Panc1 (cell line): ENCODE results near the gene SELENOM. TPM values are rescaled to one million over a fixed set of nuclear protein-coding genes. Genes with fewer than 3 reads are reported as not detected.

Experiments
- ATAC-seq: fragments of 200-7000 bp; cut with Tn5 transposase; 2 replicates; pipeline ENCODE4 v1.9.1; 2020; ENCODE audit warnings: mild to moderate bottlenecking, moderate library complexity
- BruUV-seq: library from RNA; stranded (reverse); fragments of 400-500 nt; replicated peaks from 2 replicates; lab custom pipeline; 2021; lab: Mats Ljungman, UMichigan
- CTCF ChIA-PET: fragments of 300-600 bp; sonication (Branson Sonifier 250); formaldehyde crosslinking; loops from one replicate; lab custom pipeline; 2022; ENCODE audit warnings: antibody characterized with exemption; lab: Charles Lee
- POLR2A ChIA-PET: fragments of 300-600 bp; sonication (Branson Sonifier 250); formaldehyde crosslinking; loops from one replicate; lab custom pipeline; 2022; ENCODE audit warnings: antibody characterized with exemption; lab: Charles Lee
- DNase-seq: peaks from one replicate; pipeline ENCODE4 v3.0.0-alpha.2; 2010; ENCODE audit warnings: low read depth, low spot score
- H3K27ac ChIP-seq: 2 replicates; pipeline ENCODE4 v1.5.1; 2011; ENCODE audit warnings: mild to moderate bottlenecking, low read length, inconsistent platforms
- H3K27me3 ChIP-seq: fragments of 200-500 bp; sonication (Bioruptor generic); 2 replicates; pipeline ENCODE4 v1.6.0; 2014; ENCODE audit warnings: low read length, inconsistent platforms; ENCODE audit not compliant: control insufficient read depth, insufficient read depth
- H3K36me3 ChIP-seq: fragments of 200-500 bp; sonication (Bioruptor generic); 2 replicates; pipeline ENCODE4 v1.5.1; 2014; ENCODE audit warnings: inconsistent platforms, mild to moderate bottlenecking, low read length, moderate library complexity; ENCODE audit not compliant: control insufficient read depth, insufficient read depth
- H3K4me1 ChIP-seq: 2 replicates; pipeline ENCODE4 v1.5.1; 2011; ENCODE audit warnings: inconsistent platforms, mild to moderate bottlenecking, low read length, moderate library complexity; ENCODE audit not compliant: control insufficient read depth, insufficient read depth
- H3K4me3 ChIP-seq, 2 experiments: 2 replicates each; pipeline ENCODE4 v1.5.1; 2011 to 2012; ENCODE audit warnings: low read depth in 2 of 2, low read length in 2 of 2, mild to moderate bottlenecking in 2 of 2, inconsistent platforms in 1 of 2, moderate library complexity in 1 of 2
- H3K9me3 ChIP-seq: fragments of 200-500 bp; sonication (Bioruptor generic); 2 replicates; pipeline ENCODE4 v1.5.1; 2014; ENCODE audit warnings: low read depth, mild to moderate bottlenecking, inconsistent platforms, low read length, moderate library complexity; ENCODE audit not compliant: control insufficient read depth, insufficient read depth
- POLR2AphosphoS5 ChIP-seq: IDR thresholded peaks from 2 replicates; pipeline ENCODE4 v1.6.1; 2012; ENCODE audit warnings: mild to moderate bottlenecking, low read depth, low read length, moderate library complexity
- SIN3A ChIP-seq: IDR thresholded peaks from 2 replicates; pipeline ENCODE4 v1.6.1; 2012; ENCODE audit warnings: low read depth, mild to moderate bottlenecking, low read length, moderate library complexity, borderline replicate concordance; ENCODE audit not compliant: insufficient read depth
- TCF7L2 ChIP-seq: IDR thresholded peaks from 2 replicates; pipeline ENCODE4 v1.6.1; 2011; ENCODE audit warnings: mild to moderate bottlenecking, low read depth, low read length, inconsistent platforms
- in situ Hi-C: cut with HindIII; loops from 2 replicates; pipeline ENCODE4 v1.10.0; 2016; ENCODE audit warnings: low sequenced_read_pairs, low pct_unique_long_range_greater_than_20kb
- intact Hi-C: fragments of 100-400 bp; cut with micrococcal nuclease; formaldehyde crosslinking; loops from one replicate; pipeline ENCODE4 v1.10.0; 2022; ENCODE audit not compliant: unreplicated experiment
- total RNA-seq: library from RNA; stranded (reverse); gene quantifications from one replicate; pipeline ENCODE4 v1.2.1, GENCODE V29; 2021; ENCODE audit not compliant: unreplicated experiment
- TF ChIP-seq, protein P1 (sequence below): fragments of 450-650 bp; IDR thresholded peaks from 2 replicates; pipeline ENCODE4 v1.5.1; 2017; ENCODE audit warnings: mild to moderate bottlenecking
- TF ChIP-seq, protein P2 (sequence below), 2 experiments: IDR thresholded peaks; 2 replicates each; pipeline ENCODE4 v1.6.1; 2011 to 2012; ENCODE audit warnings: low read depth in 2 of 2, control low read depth in 1 of 2, low read length in 1 of 2, mild to moderate bottlenecking in 1 of 2, moderate library complexity in 1 of 2; ENCODE audit not compliant: insufficient read depth in 1 of 2

Gene SELENOM
- total RNA-seq, 1 experiment from 2014 or later = 84.4 TPM

DNA sequence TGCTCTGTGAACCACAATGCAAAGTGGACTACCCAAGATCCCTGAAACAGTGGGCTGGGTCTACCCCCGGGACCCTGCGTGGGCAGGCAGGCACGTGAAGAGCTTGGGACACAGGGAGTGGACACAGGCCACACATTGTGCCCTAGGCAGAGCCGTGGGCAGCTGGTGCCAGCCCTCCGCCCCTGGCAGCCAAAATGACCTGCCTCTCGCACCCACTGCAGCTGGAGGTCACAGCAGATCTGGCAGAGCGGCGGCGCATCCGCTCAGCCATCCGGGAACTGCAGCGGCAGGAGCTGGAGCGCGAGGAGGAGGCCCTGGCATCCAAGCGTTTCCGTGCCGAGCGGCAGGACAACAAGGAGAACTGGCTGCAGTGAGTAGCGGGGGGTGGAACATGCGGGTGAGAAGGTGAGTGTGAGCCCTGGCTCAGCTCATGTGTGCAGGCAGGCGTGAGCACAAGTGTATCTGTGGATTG lies 19.6 kb downstream of the SELENOM start:
- CTCF ChIA-PET = interaction anchor here (0.5 kb wide), 1 partner anchor 14 kb away, joined by 4 read pairs; no protein-coding TSS in a partner anchor
- Histone ChIP-seq H3K27ac (no peak overlapping the region), H3K4me1 (peaks cover 10% of the 10 kb centered on the region), H3K4me3 (no peak overlapping the region), H3K27me3 (no peaks in the 10 kb centered on the region), H3K9me3 (no peaks in the 10 kb centered on the region), H3K36me3 (no peaks in the 10 kb centered on the region)
- DNase-seq (no peak), ATAC-seq (no peak)
- POLR2A ChIA-PET = no interaction called here
- no TSS peak for BruUV-seq
- in situ Hi-C loops (no loop called here), intact Hi-C loops (no loop called here)
- TF ChIP-seq POLR2AphosphoS5 = no peak
- TF ChIP-seq, protein P1, sequence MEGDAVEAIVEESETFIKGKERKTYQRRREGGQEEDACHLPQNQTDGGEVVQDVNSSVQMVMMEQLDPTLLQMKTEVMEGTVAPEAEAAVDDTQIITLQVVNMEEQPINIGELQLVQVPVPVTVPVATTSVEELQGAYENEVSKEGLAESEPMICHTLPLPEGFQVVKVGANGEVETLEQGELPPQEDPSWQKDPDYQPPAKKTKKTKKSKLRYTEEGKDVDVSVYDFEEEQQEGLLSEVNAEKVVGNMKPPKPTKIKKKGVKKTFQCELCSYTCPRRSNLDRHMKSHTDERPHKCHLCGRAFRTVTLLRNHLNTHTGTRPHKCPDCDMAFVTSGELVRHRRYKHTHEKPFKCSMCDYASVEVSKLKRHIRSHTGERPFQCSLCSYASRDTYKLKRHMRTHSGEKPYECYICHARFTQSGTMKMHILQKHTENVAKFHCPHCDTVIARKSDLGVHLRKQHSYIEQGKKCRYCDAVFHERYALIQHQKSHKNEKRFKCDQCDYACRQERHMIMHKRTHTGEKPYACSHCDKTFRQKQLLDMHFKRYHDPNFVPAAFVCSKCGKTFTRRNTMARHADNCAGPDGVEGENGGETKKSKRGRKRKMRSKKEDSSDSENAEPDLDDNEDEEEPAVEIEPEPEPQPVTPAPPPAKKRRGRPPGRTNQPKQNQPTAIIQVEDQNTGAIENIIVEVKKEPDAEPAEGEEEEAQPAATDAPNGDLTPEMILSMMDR = no peak
- TF ChIP-seq SIN3A = no peak
- TF ChIP-seq, protein P2, sequence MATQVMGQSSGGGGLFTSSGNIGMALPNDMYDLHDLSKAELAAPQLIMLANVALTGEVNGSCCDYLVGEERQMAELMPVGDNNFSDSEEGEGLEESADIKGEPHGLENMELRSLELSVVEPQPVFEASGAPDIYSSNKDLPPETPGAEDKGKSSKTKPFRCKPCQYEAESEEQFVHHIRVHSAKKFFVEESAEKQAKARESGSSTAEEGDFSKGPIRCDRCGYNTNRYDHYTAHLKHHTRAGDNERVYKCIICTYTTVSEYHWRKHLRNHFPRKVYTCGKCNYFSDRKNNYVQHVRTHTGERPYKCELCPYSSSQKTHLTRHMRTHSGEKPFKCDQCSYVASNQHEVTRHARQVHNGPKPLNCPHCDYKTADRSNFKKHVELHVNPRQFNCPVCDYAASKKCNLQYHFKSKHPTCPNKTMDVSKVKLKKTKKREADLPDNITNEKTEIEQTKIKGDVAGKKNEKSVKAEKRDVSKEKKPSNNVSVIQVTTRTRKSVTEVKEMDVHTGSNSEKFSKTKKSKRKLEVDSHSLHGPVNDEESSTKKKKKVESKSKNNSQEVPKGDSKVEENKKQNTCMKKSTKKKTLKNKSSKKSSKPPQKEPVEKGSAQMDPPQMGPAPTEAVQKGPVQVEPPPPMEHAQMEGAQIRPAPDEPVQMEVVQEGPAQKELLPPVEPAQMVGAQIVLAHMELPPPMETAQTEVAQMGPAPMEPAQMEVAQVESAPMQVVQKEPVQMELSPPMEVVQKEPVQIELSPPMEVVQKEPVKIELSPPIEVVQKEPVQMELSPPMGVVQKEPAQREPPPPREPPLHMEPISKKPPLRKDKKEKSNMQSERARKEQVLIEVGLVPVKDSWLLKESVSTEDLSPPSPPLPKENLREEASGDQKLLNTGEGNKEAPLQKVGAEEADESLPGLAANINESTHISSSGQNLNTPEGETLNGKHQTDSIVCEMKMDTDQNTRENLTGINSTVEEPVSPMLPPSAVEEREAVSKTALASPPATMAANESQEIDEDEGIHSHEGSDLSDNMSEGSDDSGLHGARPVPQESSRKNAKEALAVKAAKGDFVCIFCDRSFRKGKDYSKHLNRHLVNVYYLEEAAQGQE (IDR thresholded peaks at IDR 0.05; ENCODE audit: insufficient read depth in 1 of 2, low read depth in 2 of 2, low read length in 1 of 2) = no peak
- TF ChIP-seq TCF7L2 = no peak

DNA sequence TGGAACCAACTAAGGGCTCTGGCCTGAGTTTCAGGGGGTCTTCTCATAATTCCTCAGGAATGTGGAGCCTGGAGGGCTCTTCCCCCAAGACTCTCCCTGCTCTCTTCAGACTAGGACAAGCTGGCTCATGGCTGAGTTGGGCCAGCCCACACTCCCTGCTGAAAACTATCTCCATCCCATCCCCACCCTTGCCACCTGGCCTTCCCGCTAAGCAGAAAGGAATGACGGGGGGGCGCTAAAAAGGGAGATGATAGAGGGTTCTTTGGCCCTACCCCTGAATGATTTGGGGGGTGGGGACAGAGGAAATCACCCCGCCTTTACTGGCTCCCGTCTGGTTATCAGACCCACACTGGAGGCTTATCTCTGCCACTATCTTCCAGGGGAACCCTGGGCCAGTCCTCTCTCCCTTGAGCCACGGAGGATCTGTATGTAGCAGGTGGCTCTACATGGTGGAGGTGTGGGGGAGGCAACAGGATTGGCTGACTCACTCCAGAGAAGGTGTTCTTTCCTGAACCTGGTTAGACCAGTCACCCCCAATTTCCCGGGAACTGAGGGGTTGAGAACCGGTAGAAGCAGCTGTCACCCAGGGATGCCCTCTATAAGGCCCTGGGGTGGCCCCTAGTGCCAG lies 20.6 kb downstream of the SELENOM start:
- H3K36me3 ChIP-seq = no peaks in the 10 kb centered on the region; the same call in 1 of the 2 replicates
- H3K4me3 ChIP-seq = no peak overlapping the region
- intact Hi-C loops = no loop called here
- ATAC-seq (no peak), DNase-seq (no peak)
- TF ChIP-seq SIN3A = no peak
- TF ChIP-seq TCF7L2 = no peak
- TF ChIP-seq, protein P2 (IDR thresholded peaks at IDR 0.05; ENCODE audit: insufficient read depth in 1 of 2, low read depth in 2 of 2, low read length in 1 of 2) = no peak
- no peak for TF ChIP-seq POLR2AphosphoS5
- TF ChIP-seq, protein P1 = no peak
- H3K27me3 ChIP-seq = no peaks in the 10 kb centered on the region
- BruUV-seq = no TSS peak
- POLR2A ChIA-PET = no interaction called here
- CTCF ChIA-PET = no interaction called here
- peaks cover 16% of the 10 kb centered on the region for H3K4me1 ChIP-seq
- H3K9me3 ChIP-seq = no peaks in the 10 kb centered on the region
- H3K27ac ChIP-seq = no peak overlapping the region
- in situ Hi-C loops = no loop called here
